OCI-LY3 (cell line): Measurements from ENCODE around the gene LRP1-AS.

Experiments used
- H2AFZ ChIP-seq: fragments of 200-600, 300-600 bp; shearing (Covaris generic); 2 replicates; pipeline ENCODE4 v1.6.0; 2014; ENCODE audit warnings: antibody characterized with exemption, low read depth, low read length
- H3K27ac ChIP-seq: fragments of 200-600, 300-600 bp; sonication (generic); 2 replicates; pipeline ENCODE4 v1.5.1; 2014; ENCODE audit warnings: mild to moderate bottlenecking, low read length, moderate library complexity, mixed read lengths
- H3K27me3 ChIP-seq: fragments of 200-600, 300-600 bp; sonication (generic); 2 replicates; pipeline ENCODE4 v1.6.1; 2014; ENCODE audit warnings: low read depth, low read length, mixed read lengths
- H3K36me3 ChIP-seq: fragments of 200-600, 300-600 bp; sonication (generic); replicated peaks from 2 replicates; pipeline ENCODE3; 2014; ENCODE audit warnings: low read depth, low read length, mixed read lengths
- H3K4me1 ChIP-seq: fragments of 300-600, 200-600 bp; sonication (generic); 2 replicates; pipeline ENCODE4 v1.6.1; 2014; ENCODE audit warnings: low read length, mixed read lengths
- H3K4me2 ChIP-seq: fragments of 200-600, 300-600 bp; sonication (generic); 2 replicates; pipeline ENCODE4 v1.6.1; 2014; ENCODE audit warnings: low read length, mixed read lengths
- H3K4me3 ChIP-seq: fragments of 300-600, 200-600 bp; sonication (generic); 2 replicates; pipeline ENCODE4 v1.5.1; 2014; ENCODE audit warnings: antibody characterized with exemption, mild to moderate bottlenecking, low read length, moderate library complexity
- H3K79me2 ChIP-seq: fragments of 300-600, 200-600 bp; shearing (Covaris generic); 2 replicates; pipeline ENCODE4 v1.6.1; 2014; ENCODE audit warnings: mild to moderate bottlenecking, low read length, mixed read lengths
- H3K9ac ChIP-seq: fragments of 300-600, 200-600 bp; shearing (Covaris generic); 2 replicates; pipeline ENCODE4 v1.6.0; 2014; ENCODE audit warnings: mild to moderate bottlenecking, low read length, moderate library complexity
- H3K9me3 ChIP-seq: fragments of 200-600, 300-600 bp; shearing (Covaris generic); 2 replicates; pipeline ENCODE4 v1.6.1; 2014; ENCODE audit warnings: low read length, mixed read lengths; ENCODE audit not compliant: insufficient read depth
- H4K20me1 ChIP-seq: fragments of 200-600, 300-600 bp; sonication (generic); 2 replicates; pipeline ENCODE4 v1.6.1; 2016; ENCODE audit warnings: low read length, mixed read lengths; ENCODE audit not compliant: insufficient read depth
- EZH2phosphoT487 ChIP-seq: fragments of 200-600 bp; shearing (Covaris generic); IDR thresholded peaks from 2 replicates; pipeline ENCODE4 v1.6.1; 2018; ENCODE audit warnings: antibody characterized with exemption, mixed run types, low read depth
- TF ChIP-seq, protein P1 (sequence below): fragments of 200-600, 300-600 bp; sonication (generic); IDR thresholded peaks from 2 replicates; pipeline ENCODE4 v1.5.1; 2014; ENCODE audit warnings: antibody characterized with exemption, low read length, low read depth

The LRP1-AS gene

DNA sequence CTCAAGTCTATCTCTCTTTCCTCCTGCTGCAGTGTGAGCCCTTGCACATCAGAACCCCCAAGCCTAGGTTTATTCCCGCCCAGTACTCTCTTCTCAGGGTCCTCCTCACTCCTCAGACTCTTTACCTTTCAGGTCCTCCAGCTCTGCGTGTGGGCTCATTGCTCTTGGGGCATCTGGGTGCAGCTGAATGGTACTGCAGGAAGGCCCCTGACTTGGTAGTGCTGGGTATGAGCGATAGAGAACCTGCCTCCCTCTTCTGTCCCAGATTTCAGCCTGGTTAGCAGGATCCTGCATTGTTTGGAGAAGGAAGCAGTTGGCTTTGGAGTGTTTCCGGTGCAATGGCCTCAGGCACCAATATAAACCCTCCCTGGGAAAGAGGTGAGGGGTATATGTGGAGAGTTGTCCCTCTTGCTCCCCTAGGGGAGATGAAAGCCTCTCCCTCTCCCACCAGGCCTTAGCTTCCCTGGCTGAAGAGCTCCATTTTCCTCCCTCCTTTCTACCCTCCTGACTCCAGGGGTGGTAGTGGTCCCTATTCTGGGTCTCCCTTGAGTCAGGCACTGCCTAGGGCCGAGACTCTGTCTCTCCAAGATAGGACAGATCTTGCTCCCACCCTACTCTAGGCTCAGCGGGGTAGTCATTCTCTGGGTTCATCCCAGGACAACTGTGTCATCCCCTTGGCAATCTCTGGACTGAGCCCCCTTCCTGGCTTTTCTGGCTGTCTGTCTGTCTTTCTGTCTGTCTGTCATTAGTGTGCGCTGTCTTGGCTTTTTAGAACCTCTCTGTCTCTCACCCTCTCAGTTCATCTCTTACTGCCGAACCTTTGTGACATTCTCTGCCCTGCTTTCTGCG lies 15.3 kb downstream of the LRP1-AS start:
- Histone ChIP-seq H3K27me3 (peaks cover 29% of the 10 kb centered on the region), H3K27ac (no peak overlapping the region), H3K4me2 (no peak overlapping the region), H3K9me3 (no peaks in the 10 kb centered on the region), H3K79me2 (no peaks in the 10 kb centered on the region), H3K4me1 (peaks cover 27% of the 10 kb centered on the region), H4K20me1 (no peaks in the 10 kb centered on the region), H2AFZ (no peak overlapping the region), H3K9ac (no peak overlapping the region), H3K4me3 (no peak overlapping the region), H3K36me3 (no peaks in the 10 kb centered on the region)
- TF ChIP-seq, protein P1, sequence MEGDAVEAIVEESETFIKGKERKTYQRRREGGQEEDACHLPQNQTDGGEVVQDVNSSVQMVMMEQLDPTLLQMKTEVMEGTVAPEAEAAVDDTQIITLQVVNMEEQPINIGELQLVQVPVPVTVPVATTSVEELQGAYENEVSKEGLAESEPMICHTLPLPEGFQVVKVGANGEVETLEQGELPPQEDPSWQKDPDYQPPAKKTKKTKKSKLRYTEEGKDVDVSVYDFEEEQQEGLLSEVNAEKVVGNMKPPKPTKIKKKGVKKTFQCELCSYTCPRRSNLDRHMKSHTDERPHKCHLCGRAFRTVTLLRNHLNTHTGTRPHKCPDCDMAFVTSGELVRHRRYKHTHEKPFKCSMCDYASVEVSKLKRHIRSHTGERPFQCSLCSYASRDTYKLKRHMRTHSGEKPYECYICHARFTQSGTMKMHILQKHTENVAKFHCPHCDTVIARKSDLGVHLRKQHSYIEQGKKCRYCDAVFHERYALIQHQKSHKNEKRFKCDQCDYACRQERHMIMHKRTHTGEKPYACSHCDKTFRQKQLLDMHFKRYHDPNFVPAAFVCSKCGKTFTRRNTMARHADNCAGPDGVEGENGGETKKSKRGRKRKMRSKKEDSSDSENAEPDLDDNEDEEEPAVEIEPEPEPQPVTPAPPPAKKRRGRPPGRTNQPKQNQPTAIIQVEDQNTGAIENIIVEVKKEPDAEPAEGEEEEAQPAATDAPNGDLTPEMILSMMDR: no peak
- TF ChIP-seq EZH2phosphoT487: no peak

DNA sequence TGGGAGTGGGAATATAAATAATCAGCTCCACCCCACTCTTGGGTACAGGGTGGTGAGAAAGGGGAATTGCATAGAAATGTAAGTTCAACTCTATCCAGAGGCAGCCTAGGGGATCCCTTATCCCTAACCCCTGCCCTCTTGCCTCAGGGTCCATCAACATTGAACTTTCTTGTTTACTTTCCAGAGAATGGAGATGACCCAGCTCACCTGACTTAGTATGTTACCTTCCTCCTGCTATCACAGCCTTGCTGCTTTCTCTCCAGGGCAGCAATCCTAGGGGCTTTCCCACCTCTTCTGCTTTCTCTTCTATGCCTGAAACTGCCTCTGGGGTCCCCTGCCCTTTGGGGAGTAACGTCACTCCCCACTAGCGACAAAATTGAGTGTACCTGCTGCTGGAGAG lies 16.5 kb downstream of the LRP1-AS start:
- TF ChIP-seq, protein P1: no peak
- TF ChIP-seq EZH2phosphoT487: no peak
- peaks cover 36% of the 10 kb centered on the region for H3K27me3 ChIP-seq
- no peak overlapping the region for H2AFZ ChIP-seq
- H3K4me3 ChIP-seq: no peak overlapping the region
- H3K4me1 ChIP-seq: peaks cover 32% of the 10 kb centered on the region
- H3K9me3 ChIP-seq: no peaks in the 10 kb centered on the region
- no peak overlapping the region for H3K9ac ChIP-seq
- no peaks in the 10 kb centered on the region for H4K20me1 ChIP-seq
- no peaks in the 10 kb centered on the region for H3K79me2 ChIP-seq
- no peak overlapping the region for H3K27ac ChIP-seq
- peak overlapping the region; percentile 7; the same call in 1 of the 2 replicates for H3K4me2 ChIP-seq
- no peaks in the 10 kb centered on the region for H3K36me3 ChIP-seq

DNA sequence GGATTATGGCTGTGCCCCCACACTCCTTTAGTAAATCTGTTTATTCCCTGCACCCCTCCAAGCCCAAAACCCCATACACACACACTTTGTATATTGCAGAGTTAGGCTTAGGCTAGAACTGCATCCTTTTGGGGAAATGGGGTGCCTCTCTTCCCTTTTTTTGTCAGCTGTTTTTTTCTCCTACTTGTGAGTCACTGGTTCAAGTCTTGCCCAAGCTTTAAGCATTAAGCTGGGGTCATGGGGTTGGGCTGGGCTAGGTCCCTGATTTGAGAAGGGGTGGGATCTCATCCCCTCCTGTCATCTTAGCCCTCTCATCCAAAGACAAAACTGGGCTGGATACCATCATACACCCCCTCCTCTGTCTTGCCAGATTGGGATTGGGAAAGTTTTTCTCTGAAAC lies 17.5 kb downstream of the LRP1-AS start:
- H3K79me2 ChIP-seq: no peaks in the 10 kb centered on the region
- H3K9ac ChIP-seq: no peak overlapping the region
- peaks cover 32% of the 10 kb centered on the region for H3K4me1 ChIP-seq
- H3K36me3 ChIP-seq: no peaks in the 10 kb centered on the region
- H3K9me3 ChIP-seq: no peaks in the 10 kb centered on the region
- no peak overlapping the region for H2AFZ ChIP-seq
- TF ChIP-seq EZH2phosphoT487: no peak
- TF ChIP-seq, protein P1: no peak
- no peak overlapping the region for H3K4me2 ChIP-seq
- H3K4me3 ChIP-seq: no peak overlapping the region
- H4K20me1 ChIP-seq: no peaks in the 10 kb centered on the region
- H3K27me3 ChIP-seq: peaks cover 37% of the 10 kb centered on the region
- H3K27ac ChIP-seq: no peak overlapping the region

DNA sequence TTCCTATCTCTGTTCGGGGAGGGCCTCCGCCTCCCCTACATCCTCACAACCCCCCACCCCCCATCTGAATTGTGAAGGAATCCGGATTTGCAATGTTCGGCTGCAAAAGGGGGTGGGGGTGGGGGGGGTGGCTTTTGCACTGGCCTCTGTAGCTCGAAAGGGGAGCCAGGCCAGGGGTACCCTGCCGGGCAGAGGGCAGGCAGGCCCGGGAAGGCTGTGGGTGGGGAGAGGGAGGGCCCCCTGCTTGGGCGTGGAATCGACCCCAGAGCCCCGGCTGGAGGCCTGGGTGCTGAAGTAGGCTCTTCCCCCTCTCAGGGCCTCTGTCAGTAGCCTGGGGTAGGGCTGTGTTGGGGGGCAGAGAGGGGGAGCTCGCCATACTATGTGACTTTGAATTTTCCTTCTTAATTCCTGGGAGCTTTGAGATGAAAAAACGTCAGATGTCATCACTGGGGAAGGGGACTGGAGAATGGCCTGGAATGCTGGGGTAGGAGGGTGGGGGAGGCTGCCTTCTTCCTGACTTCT lies 18.0 kb downstream of the LRP1-AS start:
- Histone ChIP-seq H3K4me3 (peak overlapping the region; percentile 84), H3K9ac (no peak overlapping the region), H3K27me3 (peaks cover 42% of the 10 kb centered on the region), H3K79me2 (no peaks in the 10 kb centered on the region), H3K4me1 (peaks cover 32% of the 10 kb centered on the region), H4K20me1 (no peaks in the 10 kb centered on the region), H3K4me2 (peak overlapping the region; percentile 78), H2AFZ (no peak overlapping the region), H3K27ac (no peak overlapping the region), H3K36me3 (no peaks in the 10 kb centered on the region), H3K9me3 (no peaks in the 10 kb centered on the region)
- TF ChIP-seq EZH2phosphoT487: no peak
- TF ChIP-seq, protein P1: no peak
